GM15510 (cell line): ENCODE results near the gene TOMM22.

Experiments
- POLR2A ChIP-seq: IDR thresholded peaks from 3 replicates; pipeline ENCODE4 v1.6.1; 2011; ENCODE audit warnings: borderline replicate concordance; ENCODE audit not compliant: insufficient read length; ENCODE audit errors: extremely low read depth

TOMM22 gene

GRCh38 chr22:38705235-38706100 lies 23.7 kb downstream of the TOMM22 start, which contains the start of gene GTPBP1:
TSS of gene GTPBP1 (plus strand) at chr22:38705944. CDS start at chr22:38705956, 12 bp downstream.
- peak; percentile 92 for TF ChIP-seq POLR2A

GRCh38 chr22:38706101-38706900 lies 24.5 kb downstream of the TOMM22 start:
- no peak for TF ChIP-seq POLR2A

- no peak for TF ChIP-seq POLR2A
These were observed 25.1 kb downstream of the TOMM22 start for GRCh38 chr22:38706901-38707195.

GRCh38 chr22:38707346-38707745 lies 25.6 kb downstream of the TOMM22 start:
- no peak for TF ChIP-seq POLR2A

GRCh38 chr22:38707984-38708383 lies 26.2 kb downstream of the TOMM22 start:
- no peak for TF ChIP-seq POLR2A

GRCh38 chr22:38709306-38709705 lies 27.5 kb downstream of the TOMM22 start:
- no peak for TF ChIP-seq POLR2A

GRCh38 chr22:38710351-38710750 lies 28.6 kb downstream of the TOMM22 start:
- TF ChIP-seq POLR2A: no peak

- no peak for TF ChIP-seq POLR2A
These were observed 29.1 kb downstream of the TOMM22 start for GRCh38 chr22:38710866-38711265.

- TF ChIP-seq POLR2A: no peak
These were observed 30.9 kb downstream of the TOMM22 start for GRCh38 chr22:38712486-38713207.

- TF ChIP-seq POLR2A: no peak
These were observed 32.2 kb downstream of the TOMM22 start for GRCh38 chr22:38713921-38714320.

GRCh38 chr22:38715176-38715764 lies 33.5 kb downstream of the TOMM22 start:
- no peak for TF ChIP-seq POLR2A

- TF ChIP-seq POLR2A: no peak
These were observed 34.1 kb downstream of the TOMM22 start for GRCh38 chr22:38715852-38716251.

- TF ChIP-seq POLR2A: no peak
These were observed 34.5 kb downstream of the TOMM22 start for GRCh38 chr22:38716271-38716670.

- TF ChIP-seq POLR2A: no peak
These were observed 35.1 kb downstream of the TOMM22 start for GRCh38 chr22:38716826-38717225.

GRCh38 chr22:38717244-38717643 lies 35.5 kb downstream of the TOMM22 start:
- no peak for TF ChIP-seq POLR2A
